Measurements from ENCODE around the gene BORA.

Gene BORA

GRCh38 chr13:72726726-72727416 is 852 bp upstream of the BORA start:
- Histone ChIP-seq H3F3A (ENCODE audit: low read depth) (no peaks in the 10 kb centered on the region), H3K36me3 (ENCODE audit: insufficient read depth, low read length) (peaks cover 6% of the 10 kb centered on the region; the same call in 1 of the 2 replicates), H3K4me3 (ENCODE audit: low read length, poor library complexity, severe bottlenecking) (peak overlapping the region; percentile 91)

DNA sequence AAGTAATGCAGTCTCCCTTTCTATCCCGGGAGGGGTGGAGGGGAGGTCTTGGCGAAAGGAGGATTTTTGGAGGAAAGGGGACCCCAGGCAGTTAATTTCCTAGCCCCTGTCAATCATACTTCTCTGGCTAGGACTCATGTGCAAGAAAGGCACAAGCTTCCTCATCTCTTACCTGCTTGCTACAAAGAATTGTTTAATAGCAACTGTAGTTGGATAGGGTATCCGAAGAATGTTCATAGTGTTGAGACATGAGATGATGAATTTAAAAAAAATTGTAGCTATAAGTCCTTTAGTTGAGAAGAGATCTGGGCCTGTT is 525 bp downstream of the BORA start:
- H3K9me2 ChIP-seq (replicated peaks; ENCODE audit: low read depth, low read length): no peaks in the 10 kb centered on the region
- H3K79me2 ChIP-seq (ENCODE audit: insufficient read depth, low read length): peaks cover 89% of the 10 kb centered on the region
- H3K4me1 ChIP-seq (ENCODE audit: insufficient read depth, low read length, poor library complexity, severe bottlenecking): peaks cover 57% of the 10 kb centered on the region
- peak overlapping the region; percentile 97 for H3K4me2 ChIP-seq (ENCODE audit: low read depth, low read length, poor library complexity, severe bottlenecking)
- peak overlapping the region; percentile 84 for H2AFZ ChIP-seq (ENCODE audit: low read length)
- H3K9me3 ChIP-seq (ENCODE audit: insufficient read depth, low read depth, low read length): no peaks in the 10 kb centered on the region
- H3K9ac ChIP-seq (ENCODE audit: low read depth, low read length, poor library complexity, severe bottlenecking): peak overlapping the region; percentile 96
- H3K36me3 ChIP-seq (ENCODE audit: insufficient read depth, low read length): peaks cover 9% of the 10 kb centered on the region; the same call in 1 of the 2 replicates
- peak overlapping the region; percentile 91 for H3K4me3 ChIP-seq (ENCODE audit: low read length, poor library complexity, severe bottlenecking)
- peaks cover 50% of the 10 kb centered on the region for H4K20me1 ChIP-seq (ENCODE audit: insufficient read depth, low read length, poor library complexity, severe bottlenecking)
- H3K27me3 ChIP-seq (ENCODE audit: insufficient read depth, low read length, poor library complexity, severe bottlenecking): no peaks in the 10 kb centered on the region
- H3F3A ChIP-seq (ENCODE audit: low read depth): no peaks in the 10 kb centered on the region
- no peak for TF ChIP-seq EZH2phosphoT487 (IDR thresholded peaks at IDR 0.05; ENCODE audit: borderline replicate concordance)
- TF ChIP-seq, protein P1, sequence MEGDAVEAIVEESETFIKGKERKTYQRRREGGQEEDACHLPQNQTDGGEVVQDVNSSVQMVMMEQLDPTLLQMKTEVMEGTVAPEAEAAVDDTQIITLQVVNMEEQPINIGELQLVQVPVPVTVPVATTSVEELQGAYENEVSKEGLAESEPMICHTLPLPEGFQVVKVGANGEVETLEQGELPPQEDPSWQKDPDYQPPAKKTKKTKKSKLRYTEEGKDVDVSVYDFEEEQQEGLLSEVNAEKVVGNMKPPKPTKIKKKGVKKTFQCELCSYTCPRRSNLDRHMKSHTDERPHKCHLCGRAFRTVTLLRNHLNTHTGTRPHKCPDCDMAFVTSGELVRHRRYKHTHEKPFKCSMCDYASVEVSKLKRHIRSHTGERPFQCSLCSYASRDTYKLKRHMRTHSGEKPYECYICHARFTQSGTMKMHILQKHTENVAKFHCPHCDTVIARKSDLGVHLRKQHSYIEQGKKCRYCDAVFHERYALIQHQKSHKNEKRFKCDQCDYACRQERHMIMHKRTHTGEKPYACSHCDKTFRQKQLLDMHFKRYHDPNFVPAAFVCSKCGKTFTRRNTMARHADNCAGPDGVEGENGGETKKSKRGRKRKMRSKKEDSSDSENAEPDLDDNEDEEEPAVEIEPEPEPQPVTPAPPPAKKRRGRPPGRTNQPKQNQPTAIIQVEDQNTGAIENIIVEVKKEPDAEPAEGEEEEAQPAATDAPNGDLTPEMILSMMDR (conservative IDR thresholded peaks at IDR 0.05; ENCODE audit: low read length): no peak

More at GRCh38 chr13:72726726-72727416, 852 bp upstream of the BORA start:
- Histone ChIP-seq H3K27me3 (ENCODE audit: insufficient read depth, low read length, poor library complexity, severe bottlenecking) (no peaks in the 10 kb centered on the region), H4K20me1 (ENCODE audit: insufficient read depth, low read length, poor library complexity, severe bottlenecking) (peaks cover 61% of the 10 kb centered on the region), H2AFZ (ENCODE audit: low read length) (peak overlapping the region; percentile 79), H3K4me2 (ENCODE audit: low read depth, low read length, poor library complexity, severe bottlenecking) (peak overlapping the region; percentile 92), H3K4me1 (ENCODE audit: insufficient read depth, low read length, poor library complexity, severe bottlenecking) (peaks cover 71% of the 10 kb centered on the region), H3K79me2 (ENCODE audit: insufficient read depth, low read length) (peaks cover 95% of the 10 kb centered on the region), H3K9me3 (ENCODE audit: insufficient read depth, low read depth, low read length) (no peaks in the 10 kb centered on the region), H3K9ac (ENCODE audit: low read depth, low read length, poor library complexity, severe bottlenecking) (peak overlapping the region; percentile 90), H3K9me2 (replicated peaks; ENCODE audit: low read depth, low read length) (no peaks in the 10 kb centered on the region)
- TF ChIP-seq, protein P1 (conservative IDR thresholded peaks at IDR 0.05; ENCODE audit: low read length): no peak
- TF ChIP-seq EZH2phosphoT487 (IDR thresholded peaks at IDR 0.05; ENCODE audit: borderline replicate concordance): no peak

DNA sequence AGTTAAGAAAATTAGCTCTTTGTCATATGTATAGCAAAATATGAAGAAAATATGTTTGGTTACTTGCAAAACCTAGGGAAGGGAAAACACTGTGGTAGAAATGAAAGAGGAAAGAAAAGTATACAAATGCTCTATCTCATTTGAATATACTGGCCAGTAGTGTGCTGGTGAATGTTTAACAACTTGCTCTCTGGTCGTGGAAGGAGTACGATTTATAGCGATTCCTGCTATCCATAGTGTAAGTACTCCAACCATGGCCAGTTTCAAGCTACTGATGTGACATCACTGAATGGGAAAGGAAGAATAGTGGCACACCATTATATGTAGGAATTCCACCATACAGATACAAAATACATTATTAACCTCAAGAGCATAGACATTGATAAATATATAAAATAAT is 9.3 kb downstream of the BORA start:
- peaks cover 7% of the 10 kb centered on the region for H4K20me1 ChIP-seq (ENCODE audit: insufficient read depth, low read length, poor library complexity, severe bottlenecking)
- H3K9ac ChIP-seq (ENCODE audit: low read depth, low read length, poor library complexity, severe bottlenecking): no peak overlapping the region
- peaks cover 75% of the 10 kb centered on the region for H3K79me2 ChIP-seq (ENCODE audit: insufficient read depth, low read length)
- peaks cover 38% of the 10 kb centered on the region; the same call in 1 of the 2 replicates for H3K36me3 ChIP-seq (ENCODE audit: insufficient read depth, low read length)
- TF ChIP-seq EZH2phosphoT487 (IDR thresholded peaks at IDR 0.05; ENCODE audit: borderline replicate concordance): no peak
- TF ChIP-seq, protein P1 (conservative IDR thresholded peaks at IDR 0.05; ENCODE audit: low read length): no peak
- no peak overlapping the region for H3K4me3 ChIP-seq (ENCODE audit: low read length, poor library complexity, severe bottlenecking)
- no peak overlapping the region for H2AFZ ChIP-seq (ENCODE audit: low read length)
- H3K9me3 ChIP-seq (ENCODE audit: insufficient read depth, low read depth, low read length): no peaks in the 10 kb centered on the region
- peaks cover 4% of the 10 kb centered on the region for H3K4me1 ChIP-seq (ENCODE audit: insufficient read depth, low read length, poor library complexity, severe bottlenecking)
- H3F3A ChIP-seq (ENCODE audit: low read depth): no peaks in the 10 kb centered on the region
- H3K27me3 ChIP-seq (ENCODE audit: insufficient read depth, low read length, poor library complexity, severe bottlenecking): no peaks in the 10 kb centered on the region
- H3K4me2 ChIP-seq (ENCODE audit: low read depth, low read length, poor library complexity, severe bottlenecking): peak overlapping the region; percentile 33
- H3K9me2 ChIP-seq (replicated peaks; ENCODE audit: low read depth, low read length): no peaks in the 10 kb centered on the region
